Mammary epithelial cell (primary cell): ENCODE data around the gene IFI6.

Experiments
- CTCF ChIP-seq, 2 donors: IDR thresholded peaks in 1 of 2; conservative IDR thresholded peaks in 1 of 2; 2 replicates each; pipeline ENCODE4 v1.5.1; 2011 to 2012; ENCODE audit warnings: inconsistent platforms in 2 of 2, low read length in 2 of 2, mild to moderate bottlenecking in 2 of 2, control low read depth in 1 of 2, low read depth in 1 of 2; ENCODE audit not compliant: insufficient read depth in 1 of 2; ENCODE audit errors: extremely low read depth in 1 of 2
- EZH2 ChIP-seq: IDR thresholded peaks from 2 replicates; pipeline ENCODE4 v1.6.1; 2012; ENCODE audit warnings: low read length, inconsistent platforms, borderline replicate concordance

GRCh38 chr1:27678747-27679146 is 6.8 kb upstream of the IFI6 start:
- TF ChIP-seq CTCF (conservative IDR thresholded peaks at IDR 0.05 in 1 of 2, IDR thresholded peaks at IDR 0.05 in 1 of 2; ENCODE audit: extremely low read depth in 1 of 2, insufficient read depth in 1 of 2, low read depth in 1 of 2, low read length in 2 of 2), result no peak
- no peak for TF ChIP-seq EZH2
